Activated naive CD8-positive, alpha-beta T cell (primary cell): ENCODE data around the gene CKS1B.

ENCODE experiments used
- H3K27ac Mint-ChIP-seq: one replicate; pipeline ENCODE4 v1.8.0; 2021; ENCODE audit warnings: mixed read lengths
- H3K27me3 Mint-ChIP-seq: one replicate; pipeline ENCODE4 v1.8.0; 2021; ENCODE audit warnings: mixed read lengths
- H3K36me3 Mint-ChIP-seq: one replicate; pipeline ENCODE4 v1.8.0; 2021; ENCODE audit warnings: mixed read lengths
- H3K4me1 Mint-ChIP-seq: one replicate; pipeline ENCODE4 v1.8.0; 2021; ENCODE audit warnings: low read depth, mixed read lengths
- H3K4me3 Mint-ChIP-seq: one replicate; pipeline ENCODE4 v1.8.0; 2021; ENCODE audit warnings: mild to moderate bottlenecking, mixed read lengths
- H3K9me3 Mint-ChIP-seq: one replicate; pipeline ENCODE4 v1.8.0; 2021; ENCODE audit warnings: low read depth, mixed read lengths

Gene CKS1B

DNA sequence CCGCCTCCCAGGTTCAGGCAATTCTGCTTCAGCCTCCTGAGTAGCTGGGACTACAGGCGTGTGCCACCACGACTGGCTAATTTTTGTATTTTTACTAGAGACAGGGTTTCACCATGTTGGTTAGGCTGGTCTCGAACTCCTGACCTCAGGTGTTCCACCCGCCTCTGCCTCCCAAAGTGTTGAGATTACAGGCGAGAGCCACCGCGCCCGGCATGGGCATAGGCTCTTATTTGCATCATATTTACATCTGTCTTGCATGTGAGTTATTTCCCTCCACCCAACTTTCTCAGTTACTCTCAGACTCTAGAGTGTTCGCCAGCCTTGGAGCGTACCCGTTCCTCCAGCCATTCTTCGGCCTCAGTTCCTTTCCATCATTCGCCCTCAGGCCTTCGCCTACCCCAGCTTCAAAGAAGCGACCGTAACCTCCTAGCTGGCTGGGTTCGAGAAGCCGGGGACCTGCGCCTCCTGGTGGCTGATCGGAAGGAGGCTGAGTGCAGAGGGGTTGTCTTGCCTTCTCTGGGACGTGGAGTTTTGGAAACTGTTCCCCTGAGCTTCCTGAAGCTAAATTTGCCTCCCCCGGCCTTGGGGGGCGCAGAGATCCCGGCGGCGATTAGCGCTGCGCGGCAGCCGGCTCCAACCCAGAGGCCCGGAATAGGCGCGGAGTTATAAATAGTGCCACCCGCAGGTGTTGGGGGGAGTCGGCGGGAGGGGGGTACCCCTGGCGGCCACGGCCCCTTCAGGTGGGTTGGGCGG is 24.5 kb downstream of the CKS1B start:
- H3K4me3 Mint-ChIP-seq: peak overlapping the region; percentile 86
- H3K9me3 Mint-ChIP-seq: no peaks in the 10 kb centered on the region
- H3K4me1 Mint-ChIP-seq: peaks cover 33% of the 10 kb centered on the region
- H3K36me3 Mint-ChIP-seq: peaks cover 2% of the 10 kb centered on the region
- H3K27me3 Mint-ChIP-seq: peaks cover 2% of the 10 kb centered on the region
- H3K27ac Mint-ChIP-seq: peak overlapping the region; percentile 78

- H3K27me3 Mint-ChIP-seq: peaks cover 2% of the 10 kb centered on the region
- H3K9me3 Mint-ChIP-seq: no peaks in the 10 kb centered on the region
- peaks cover 40% of the 10 kb centered on the region for H3K4me1 Mint-ChIP-seq
- H3K4me3 Mint-ChIP-seq: peak overlapping the region; percentile 90
- H3K36me3 Mint-ChIP-seq: peaks cover 2% of the 10 kb centered on the region
- H3K27ac Mint-ChIP-seq: peak overlapping the region; percentile 91
These were observed 25.3 kb downstream of the CKS1B start for GRCh38 chr1:154999571-155000410.

- H3K4me1 Mint-ChIP-seq: peaks cover 44% of the 10 kb centered on the region
These were observed 25.9 kb downstream of the CKS1B start for GRCh38 chr1:155000411-155000725.

GRCh38 chr1:155000726-155001424 is 26.4 kb downstream of the CKS1B start:
- H3K4me3 Mint-ChIP-seq: peak overlapping the region; percentile 82
- no peaks in the 10 kb centered on the region for H3K27me3 Mint-ChIP-seq

More at GRCh38 chr1:155000411-155000725, 25.9 kb downstream of the CKS1B start:
- Mint-ChIP-seq H3K9me3 (no peaks in the 10 kb centered on the region), H3K36me3 (peaks cover 2% of the 10 kb centered on the region), H3K4me3 (peak overlapping the region; percentile 90), H3K27ac (peak overlapping the region; percentile 91), H3K27me3 (peaks cover 2% of the 10 kb centered on the region)

GRCh38 chr1:155001425-155001674 is 26.9 kb downstream of the CKS1B start:
- Mint-ChIP-seq H3K4me1 (peaks cover 50% of the 10 kb centered on the region), H3K27me3 (no peaks in the 10 kb centered on the region), H3K4me3 (peak overlapping the region; percentile 82), H3K36me3 (peaks cover under 1% of the 10 kb centered on the region), H3K9me3 (no peaks in the 10 kb centered on the region), H3K27ac (peak overlapping the region; percentile 41)

More at GRCh38 chr1:155000726-155001424, 26.4 kb downstream of the CKS1B start:
- H3K27ac Mint-ChIP-seq: peak overlapping the region; percentile 54
- H3K9me3 Mint-ChIP-seq: no peaks in the 10 kb centered on the region
- peaks cover 2% of the 10 kb centered on the region for H3K36me3 Mint-ChIP-seq
- peaks cover 47% of the 10 kb centered on the region for H3K4me1 Mint-ChIP-seq

- Mint-ChIP-seq H3K4me3 (peak overlapping the region; percentile 87), H3K36me3 (no peaks in the 10 kb centered on the region), H3K27ac (peak overlapping the region; percentile 88), H3K4me1 (peaks cover 55% of the 10 kb centered on the region), H3K27me3 (no peaks in the 10 kb centered on the region), H3K9me3 (no peaks in the 10 kb centered on the region)
These were observed 27.4 kb downstream of the CKS1B start for GRCh38 chr1:155001675-155002463.

- Mint-ChIP-seq H3K9me3 (no peaks in the 10 kb centered on the region), H3K4me3 (peak within 1 kb of the TSS; percentile 90), H3K27me3 (no peaks in the 10 kb centered on the region), H3K36me3 (no peaks in the 10 kb centered on the region), H3K27ac (peak within 1 kb of the TSS; percentile 88), H3K4me1 (peaks cover 54% of the 10 kb centered on the region)
These were observed 28.2 kb downstream of the CKS1B start, which contains the start of gene ZBTB7B for GRCh38 chr1:155002464-155003226. Gene ZBTB7B (plus strand): TSS chr1:155002802. CDS start chr1:155014661, 11,859 bp downstream.

- H3K4me1 Mint-ChIP-seq: peaks cover 49% of the 10 kb centered on the region
- H3K36me3 Mint-ChIP-seq: no peaks in the 10 kb centered on the region
- H3K27ac Mint-ChIP-seq: peak overlapping the region; percentile 81
- peak overlapping the region; percentile 90 for H3K4me3 Mint-ChIP-seq
- H3K9me3 Mint-ChIP-seq: no peaks in the 10 kb centered on the region
- H3K27me3 Mint-ChIP-seq: no peaks in the 10 kb centered on the region
These were observed 28.8 kb downstream of the CKS1B start for GRCh38 chr1:155003227-155003765.

- H3K27me3 Mint-ChIP-seq: no peaks in the 10 kb centered on the region
- H3K4me3 Mint-ChIP-seq: peak overlapping the region; percentile 90
- no peaks in the 10 kb centered on the region for H3K9me3 Mint-ChIP-seq
- H3K4me1 Mint-ChIP-seq: peaks cover 50% of the 10 kb centered on the region
- H3K27ac Mint-ChIP-seq: peak overlapping the region; percentile 81
- H3K36me3 Mint-ChIP-seq: no peaks in the 10 kb centered on the region
These were observed 29.4 kb downstream of the CKS1B start for GRCh38 chr1:155003766-155004351.

- peak overlapping the region; percentile 79 for H3K4me3 Mint-ChIP-seq
- no peaks in the 10 kb centered on the region for H3K9me3 Mint-ChIP-seq
- peaks cover 48% of the 10 kb centered on the region for H3K4me1 Mint-ChIP-seq
- no peaks in the 10 kb centered on the region for H3K36me3 Mint-ChIP-seq
- H3K27ac Mint-ChIP-seq: peak overlapping the region; percentile 77
- H3K27me3 Mint-ChIP-seq: no peaks in the 10 kb centered on the region
These were observed 30.0 kb downstream of the CKS1B start for GRCh38 chr1:155004352-155005075.

DNA sequence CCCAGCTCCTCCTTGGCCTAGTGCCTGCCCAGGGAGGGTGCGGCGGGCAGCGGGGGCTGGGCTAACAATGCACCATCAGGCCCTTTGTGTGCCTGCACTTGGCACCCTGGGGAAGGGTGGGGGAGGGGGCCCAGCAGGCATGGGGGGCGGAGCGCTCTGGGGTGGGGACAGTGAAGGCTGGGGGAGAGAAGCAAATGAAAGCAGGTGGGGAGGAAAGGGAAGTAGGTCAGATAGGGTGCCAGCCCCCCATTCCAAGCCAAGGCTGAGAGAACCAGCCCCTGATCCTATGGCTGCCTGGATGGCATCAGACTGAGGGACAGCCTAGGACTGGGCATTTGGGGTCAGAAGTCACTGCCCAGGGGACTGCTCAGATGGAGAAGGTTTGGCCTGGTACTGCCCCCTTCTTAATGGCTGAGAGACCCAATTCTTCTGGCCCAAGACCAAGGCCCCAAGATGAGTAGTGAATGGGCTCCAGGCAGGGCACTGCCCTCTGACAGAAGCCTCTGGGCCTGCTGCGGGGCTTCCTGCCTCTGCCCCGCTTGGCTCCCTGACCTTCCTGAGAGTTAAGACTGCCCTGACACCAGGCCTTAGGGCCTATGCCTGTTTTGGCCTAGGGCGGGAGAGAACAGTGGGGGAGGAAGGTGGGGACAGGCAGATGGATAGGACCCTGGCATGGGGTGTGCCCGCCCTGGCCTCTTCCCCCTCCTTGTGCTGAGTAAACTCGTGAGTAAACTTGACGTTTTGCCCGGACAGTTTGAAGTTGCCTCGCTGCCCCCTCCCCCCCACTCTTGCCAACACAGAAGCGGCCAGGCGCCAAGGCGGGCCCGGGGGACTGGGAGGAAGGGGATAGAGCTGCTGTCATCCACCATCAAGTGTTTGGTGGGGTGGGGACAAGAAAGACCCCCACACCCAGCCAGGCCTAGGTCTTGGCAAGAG is 30.9 kb downstream of the CKS1B start:
- Mint-ChIP-seq H3K4me3 (no peak overlapping the region), H3K36me3 (no peaks in the 10 kb centered on the region), H3K27me3 (no peaks in the 10 kb centered on the region), H3K27ac (peak overlapping the region; percentile 83), H3K9me3 (no peaks in the 10 kb centered on the region), H3K4me1 (peaks cover 51% of the 10 kb centered on the region)

DNA sequence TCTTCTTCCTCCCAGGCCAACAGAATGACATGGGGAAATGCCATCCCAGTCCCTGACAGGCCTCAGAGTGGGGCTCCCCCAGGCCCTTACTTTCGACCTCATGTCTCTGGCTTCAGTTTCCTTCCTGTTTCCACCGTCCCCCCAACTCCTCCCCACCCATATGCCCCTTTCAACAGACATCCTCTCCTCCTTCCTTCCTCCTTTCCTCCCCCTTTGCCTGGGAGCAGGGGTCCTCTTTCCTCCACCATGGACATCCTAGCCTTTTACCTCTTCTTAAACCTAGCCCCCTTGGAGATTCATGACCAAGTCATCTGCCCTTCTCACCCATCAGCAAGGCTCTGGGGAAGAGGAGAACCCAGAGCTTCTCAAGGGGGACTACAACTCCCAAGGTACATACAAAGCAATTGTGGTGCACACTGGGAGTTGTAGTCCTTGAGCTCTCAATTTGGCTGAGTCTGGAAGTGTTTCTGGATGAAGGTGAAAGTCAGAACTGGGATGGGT is 32.2 kb downstream of the CKS1B start:
- Mint-ChIP-seq H3K36me3 (no peaks in the 10 kb centered on the region), H3K4me1 (peaks cover 57% of the 10 kb centered on the region), H3K4me3 (peak overlapping the region; percentile 70), H3K27ac (peak overlapping the region; percentile 83), H3K27me3 (no peaks in the 10 kb centered on the region), H3K9me3 (no peaks in the 10 kb centered on the region)
